ENCODE measurements around the gene EIF1.

- no peak for TF ChIP-seq CTCF (IDR thresholded peaks at IDR 0.05)
- no peak for TF ChIP-seq POLR2AphosphoS5 (IDR thresholded peaks at IDR 0.05)
- TF ChIP-seq POLR2A (IDR thresholded peaks at IDR 0.05), result no peak
Measured at GRCh38 chr17:41740506-41740905, 51.8 kb downstream of the EIF1 start.
